Panc1 (cell line): ENCODE results near the gene EFNA1.

Source experiments
- POLR2AphosphoS5 ChIP-seq: IDR thresholded peaks from 2 replicates; pipeline ENCODE4 v1.6.1; 2012; ENCODE audit warnings: mild to moderate bottlenecking, low read depth, low read length, moderate library complexity
- SIN3A ChIP-seq: IDR thresholded peaks from 2 replicates; pipeline ENCODE4 v1.6.1; 2012; ENCODE audit warnings: low read depth, mild to moderate bottlenecking, low read length, moderate library complexity, borderline replicate concordance; ENCODE audit not compliant: insufficient read depth
- TF ChIP-seq, protein P1 (sequence below): fragments of 450-650 bp; IDR thresholded peaks from 2 replicates; pipeline ENCODE4 v1.5.1; 2017; ENCODE audit warnings: mild to moderate bottlenecking

DNA sequence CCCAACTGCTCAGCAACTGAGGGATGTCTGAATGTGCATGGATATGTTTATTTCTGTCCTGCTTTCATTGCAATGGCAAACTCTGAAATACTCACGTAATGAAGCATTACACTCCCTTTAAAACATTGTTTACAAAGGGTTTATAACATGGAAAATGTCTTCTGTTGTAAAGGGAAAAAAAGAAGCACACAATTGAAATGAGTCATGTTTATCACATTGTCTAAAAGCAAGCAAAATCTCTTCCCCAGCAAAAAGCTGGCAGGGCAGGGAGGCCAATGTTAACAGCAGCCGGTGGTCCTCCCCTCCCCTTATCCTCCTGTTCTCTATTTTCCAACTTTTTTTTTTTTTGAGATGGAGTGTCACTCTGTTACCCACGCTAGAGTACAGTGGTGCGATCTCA, 3.9 kb upstream of the EFNA1 start:
- TF ChIP-seq, protein P1, sequence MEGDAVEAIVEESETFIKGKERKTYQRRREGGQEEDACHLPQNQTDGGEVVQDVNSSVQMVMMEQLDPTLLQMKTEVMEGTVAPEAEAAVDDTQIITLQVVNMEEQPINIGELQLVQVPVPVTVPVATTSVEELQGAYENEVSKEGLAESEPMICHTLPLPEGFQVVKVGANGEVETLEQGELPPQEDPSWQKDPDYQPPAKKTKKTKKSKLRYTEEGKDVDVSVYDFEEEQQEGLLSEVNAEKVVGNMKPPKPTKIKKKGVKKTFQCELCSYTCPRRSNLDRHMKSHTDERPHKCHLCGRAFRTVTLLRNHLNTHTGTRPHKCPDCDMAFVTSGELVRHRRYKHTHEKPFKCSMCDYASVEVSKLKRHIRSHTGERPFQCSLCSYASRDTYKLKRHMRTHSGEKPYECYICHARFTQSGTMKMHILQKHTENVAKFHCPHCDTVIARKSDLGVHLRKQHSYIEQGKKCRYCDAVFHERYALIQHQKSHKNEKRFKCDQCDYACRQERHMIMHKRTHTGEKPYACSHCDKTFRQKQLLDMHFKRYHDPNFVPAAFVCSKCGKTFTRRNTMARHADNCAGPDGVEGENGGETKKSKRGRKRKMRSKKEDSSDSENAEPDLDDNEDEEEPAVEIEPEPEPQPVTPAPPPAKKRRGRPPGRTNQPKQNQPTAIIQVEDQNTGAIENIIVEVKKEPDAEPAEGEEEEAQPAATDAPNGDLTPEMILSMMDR = no peak
- TF ChIP-seq SIN3A (no peak), POLR2AphosphoS5 (no peak)
